NT2/D1 (cell line): Measurements from ENCODE around the gene PURA.

Experiments
- YY1 ChIP-seq: IDR thresholded peaks from 2 replicates; pipeline ENCODE4 v1.6.1; 2011; ENCODE audit not compliant: insufficient read length, insufficient read depth
- ZNF274 ChIP-seq: IDR thresholded peaks from 2 replicates; pipeline ENCODE4 v1.6.1; 2011; ENCODE audit warnings: mild to moderate bottlenecking, low read depth, low read length

DNA sequence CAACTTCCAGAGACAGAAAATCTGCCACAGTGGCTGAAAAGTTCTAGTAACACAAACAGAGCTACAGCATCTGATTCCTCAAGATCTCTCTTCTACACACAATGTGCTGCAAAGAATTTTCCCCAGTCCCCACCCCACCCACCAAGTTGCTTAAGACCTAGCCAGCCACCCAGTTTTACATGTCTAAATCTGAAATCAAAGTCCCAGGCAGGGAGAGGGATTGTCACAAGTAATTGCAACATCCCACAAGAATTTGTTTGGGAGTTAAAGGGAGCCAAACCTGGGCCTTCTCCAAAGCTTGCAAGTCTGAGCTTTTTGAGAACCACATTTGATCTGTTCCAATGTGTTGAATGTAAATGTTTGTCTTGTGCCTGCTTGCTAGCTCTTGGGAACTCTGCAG is 27.3 kb downstream of the PURA start:
- TF ChIP-seq ZNF274 (no peak), YY1 (no peak)
